Measurements from ENCODE around the gene HINT2.

HINT2 gene

GRCh38 chr9:35811381-35812024, 3.3 kb downstream of the HINT2 start:
- no peak for DNase-seq

GRCh38 chr9:35810122-35810521, 4.7 kb downstream of the HINT2 start:
- no peak for DNase-seq

- no peak for DNase-seq
Observed at GRCh38 chr9:35808433-35808832, 6.4 kb downstream of the HINT2 start.

- no peak for DNase-seq
Observed at GRCh38 chr9:35806101-35806500, 8.7 kb downstream of the HINT2 start.

DNA sequence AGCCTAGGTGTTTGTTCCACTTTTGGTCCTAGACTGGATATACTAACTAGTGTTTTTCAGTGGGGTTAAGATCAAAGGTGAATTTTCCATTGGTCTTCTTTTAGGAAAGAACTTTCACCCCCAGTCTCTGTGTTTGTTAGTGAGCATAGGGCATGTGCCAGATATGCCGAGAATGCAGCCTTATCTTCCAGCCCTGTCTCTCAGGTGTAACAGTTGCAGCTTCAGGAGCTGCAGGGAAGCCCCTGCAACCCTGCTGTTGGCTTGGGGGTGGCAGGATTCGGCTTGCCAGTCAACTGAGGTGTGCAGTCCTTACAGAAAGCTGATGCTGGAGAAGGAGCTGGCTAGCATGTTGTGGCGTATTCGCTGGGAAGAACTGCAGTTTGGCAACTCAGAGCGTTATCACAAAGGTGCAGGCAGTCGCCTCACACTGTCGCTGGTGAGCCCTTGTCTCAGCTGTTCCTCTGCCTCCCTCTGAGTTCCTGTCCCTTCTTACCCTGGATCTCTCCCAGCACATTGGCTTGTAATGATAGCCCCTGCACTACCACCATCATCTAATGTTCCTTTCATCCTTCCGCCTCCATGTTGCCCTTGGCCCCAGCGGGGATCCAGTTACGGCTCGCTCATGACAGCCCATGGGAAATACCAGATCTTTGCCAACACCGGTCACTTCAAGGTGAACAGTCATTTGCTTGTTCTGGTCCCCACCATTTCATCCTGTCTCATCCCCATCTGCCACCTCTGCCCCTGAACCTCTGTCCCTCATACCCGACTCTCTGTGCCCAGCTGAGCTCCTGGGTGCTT, 13.3 kb downstream of the HINT2 start:
- DNase-seq: no peak

DNA sequence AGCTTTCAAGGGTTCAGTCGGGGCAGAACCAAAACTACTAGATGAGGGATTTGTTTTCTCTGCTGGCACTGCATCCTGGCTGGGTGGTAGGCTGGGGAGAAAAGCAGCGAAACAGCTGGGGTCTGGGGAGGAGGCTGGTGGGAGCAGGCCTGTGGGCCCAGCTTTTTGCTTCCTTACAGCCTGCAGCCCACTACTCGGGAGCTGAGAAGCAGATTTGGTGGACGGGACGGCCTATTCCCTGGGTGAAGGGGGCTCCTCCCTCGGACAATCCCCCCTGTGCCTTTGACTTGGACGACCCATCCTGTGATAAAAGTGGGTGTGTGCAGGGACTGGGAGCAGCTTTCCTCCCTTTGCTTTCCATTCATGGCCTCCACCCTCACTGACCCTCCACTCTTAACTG, 14.3 kb downstream of the HINT2 start:
- no peak for DNase-seq

GRCh38 chr9:35798658-35799374, 16.0 kb downstream of the HINT2 start:
- peak; percentile 45 for DNase-seq

DNA sequence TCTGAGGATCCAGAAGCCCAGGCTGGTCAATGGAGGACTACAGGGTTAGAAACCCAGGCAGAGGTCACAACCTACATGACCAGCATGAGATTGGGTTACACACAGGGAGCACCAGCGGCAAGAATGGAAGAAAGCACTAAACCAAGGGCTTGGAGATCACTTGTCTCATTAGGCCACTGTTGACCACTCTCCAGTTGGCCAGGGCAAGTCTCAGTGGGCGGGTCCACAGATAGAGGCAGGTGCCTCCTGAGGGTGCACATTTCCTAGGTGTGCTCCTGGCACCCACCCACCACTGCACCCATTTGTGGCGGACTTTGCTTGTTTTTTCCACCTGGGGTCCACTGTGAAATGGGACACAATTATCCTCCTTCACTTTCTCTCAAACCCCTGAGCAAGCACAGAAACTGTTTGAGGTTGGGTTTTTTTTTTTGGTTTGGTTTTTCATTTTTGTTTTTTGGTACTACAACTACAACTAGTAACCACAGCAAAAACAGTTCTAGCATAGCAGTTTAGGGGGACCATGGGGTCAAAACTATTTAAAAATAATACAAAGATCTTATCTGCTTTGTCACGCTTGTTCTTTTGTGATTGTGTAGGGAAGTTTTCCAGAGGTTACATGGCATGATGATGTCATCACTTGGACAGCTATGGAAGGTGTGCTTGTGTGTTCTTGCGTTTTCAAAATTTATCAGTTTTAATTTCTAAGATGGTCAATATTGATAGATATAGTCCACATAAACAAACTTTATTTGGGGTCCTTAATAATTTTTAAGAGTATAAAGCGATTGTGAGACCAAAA, 17.3 kb downstream of the HINT2 start:
- DNase-seq: no peak

DNA sequence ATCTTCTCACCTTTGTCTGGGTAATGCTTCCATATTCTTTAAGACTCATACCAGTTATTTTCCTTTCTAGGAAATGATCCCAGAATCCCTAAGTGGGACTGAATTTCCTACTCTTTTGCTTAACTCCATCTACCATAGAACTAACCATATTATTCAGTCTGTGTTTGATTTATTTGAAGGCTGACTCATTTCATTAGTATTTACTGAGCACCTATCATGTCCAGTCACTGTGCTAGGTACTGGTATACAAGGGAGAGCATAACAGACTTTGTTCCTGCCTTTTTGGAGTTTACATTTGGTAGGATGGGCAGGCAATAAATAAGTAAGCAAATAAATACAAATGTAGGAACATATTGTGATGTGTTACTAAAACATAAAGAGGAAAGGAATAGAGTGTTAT, 19.1 kb downstream of the HINT2 start:
- DNase-seq: no peak

DNA sequence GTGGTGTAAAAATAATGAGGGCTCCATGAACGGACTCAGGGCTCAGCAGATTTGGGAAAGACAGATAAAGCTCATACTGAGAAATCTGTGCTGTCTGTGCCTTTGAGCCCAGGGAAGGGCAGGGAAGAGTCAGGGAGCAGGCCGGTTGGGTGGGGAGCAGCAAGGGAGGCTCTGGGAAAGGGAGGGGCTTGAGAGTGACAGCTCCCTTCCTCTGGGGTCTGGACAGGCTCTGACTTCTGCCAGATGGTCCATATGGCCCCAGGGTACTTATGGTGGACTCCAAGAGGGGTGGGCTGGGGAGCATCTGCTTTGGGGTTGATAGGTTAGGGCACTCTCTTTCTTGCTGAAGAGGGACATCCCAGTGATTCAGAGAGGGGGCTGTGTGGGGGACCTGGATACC, 21.4 kb downstream of the HINT2 start:
- no peak for DNase-seq

- no peak for DNase-seq
Observed at GRCh38 chr9:35792826-35793225, 22.0 kb downstream of the HINT2 start.

DNA sequence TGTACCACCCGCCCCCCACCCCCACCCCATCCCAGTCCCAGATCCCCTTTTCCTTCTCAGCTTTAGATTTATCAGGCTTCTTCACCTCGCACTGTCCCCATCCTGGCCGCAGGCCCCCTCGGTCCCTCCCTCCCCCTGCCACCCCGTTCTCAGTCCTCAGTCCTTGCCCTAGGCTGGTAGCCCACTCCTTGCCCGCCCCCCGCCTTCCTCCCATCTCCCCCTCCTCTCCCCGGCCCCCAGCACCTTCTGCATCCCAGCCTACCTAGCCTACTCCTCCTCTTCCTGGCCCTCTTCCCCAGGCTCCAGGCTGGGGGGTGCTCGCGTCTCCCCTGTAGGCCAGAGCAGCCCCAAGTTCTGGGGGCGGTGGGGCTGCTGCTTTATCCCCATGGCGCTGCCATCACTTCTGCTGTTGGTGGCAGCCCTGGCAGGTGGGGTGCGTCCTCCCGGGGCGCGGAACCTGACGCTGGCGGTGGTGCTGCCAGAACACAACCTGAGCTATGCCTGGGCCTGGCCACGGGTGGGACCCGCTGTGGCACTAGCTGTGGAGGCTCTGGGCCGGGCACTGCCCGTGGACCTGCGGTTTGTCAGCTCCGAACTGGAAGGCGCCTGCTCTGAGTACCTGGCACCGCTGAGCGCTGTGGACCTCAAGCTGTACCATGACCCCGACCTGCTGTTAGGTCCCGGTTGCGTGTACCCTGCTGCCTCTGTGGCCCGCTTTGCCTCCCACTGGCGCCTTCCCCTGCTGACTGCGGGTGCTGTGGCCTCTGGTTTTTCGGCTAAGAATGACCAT, 22.6 kb downstream of the HINT2 start:
- DNase-seq: no peak

DNA sequence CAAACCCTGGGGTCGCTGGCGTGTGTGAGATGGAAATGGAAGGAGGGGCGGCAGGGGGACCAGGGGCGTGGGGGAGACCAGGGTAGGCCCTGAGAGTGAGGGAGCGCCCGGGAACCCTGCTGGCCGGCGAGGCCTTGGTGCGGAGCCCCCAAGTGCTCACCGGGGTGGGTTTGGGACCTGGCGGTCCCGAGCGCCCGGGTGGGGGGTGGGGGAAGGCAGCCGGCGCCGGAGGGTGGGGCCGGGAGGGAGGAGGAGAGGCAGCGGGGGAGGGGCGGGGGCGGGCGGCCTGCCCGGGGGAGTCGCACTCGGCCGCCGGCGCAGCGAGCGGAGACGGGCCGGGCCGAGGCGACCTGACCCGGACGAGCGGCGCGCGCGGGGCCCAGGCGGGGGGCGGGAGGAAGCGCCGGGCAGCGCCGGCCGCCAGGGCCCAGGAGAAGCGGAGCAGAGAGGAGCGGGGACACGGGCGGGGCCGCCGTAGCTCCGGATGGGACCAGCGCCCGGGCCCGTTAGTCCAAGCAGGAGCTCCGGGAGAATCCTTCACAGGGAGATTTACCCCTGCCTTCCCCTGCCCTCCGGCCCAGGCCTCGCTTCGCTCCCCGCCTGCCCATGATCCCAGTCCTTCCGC, 23.4 kb downstream of the HINT2 start, which contains the start of gene NPR2:
NPR2 (plus strand) TSS at position 295 of the 625 bp plus-strand sequence. CDS start 818 bp downstream, outside the sequence.
- DNase-seq: no peak

DNA sequence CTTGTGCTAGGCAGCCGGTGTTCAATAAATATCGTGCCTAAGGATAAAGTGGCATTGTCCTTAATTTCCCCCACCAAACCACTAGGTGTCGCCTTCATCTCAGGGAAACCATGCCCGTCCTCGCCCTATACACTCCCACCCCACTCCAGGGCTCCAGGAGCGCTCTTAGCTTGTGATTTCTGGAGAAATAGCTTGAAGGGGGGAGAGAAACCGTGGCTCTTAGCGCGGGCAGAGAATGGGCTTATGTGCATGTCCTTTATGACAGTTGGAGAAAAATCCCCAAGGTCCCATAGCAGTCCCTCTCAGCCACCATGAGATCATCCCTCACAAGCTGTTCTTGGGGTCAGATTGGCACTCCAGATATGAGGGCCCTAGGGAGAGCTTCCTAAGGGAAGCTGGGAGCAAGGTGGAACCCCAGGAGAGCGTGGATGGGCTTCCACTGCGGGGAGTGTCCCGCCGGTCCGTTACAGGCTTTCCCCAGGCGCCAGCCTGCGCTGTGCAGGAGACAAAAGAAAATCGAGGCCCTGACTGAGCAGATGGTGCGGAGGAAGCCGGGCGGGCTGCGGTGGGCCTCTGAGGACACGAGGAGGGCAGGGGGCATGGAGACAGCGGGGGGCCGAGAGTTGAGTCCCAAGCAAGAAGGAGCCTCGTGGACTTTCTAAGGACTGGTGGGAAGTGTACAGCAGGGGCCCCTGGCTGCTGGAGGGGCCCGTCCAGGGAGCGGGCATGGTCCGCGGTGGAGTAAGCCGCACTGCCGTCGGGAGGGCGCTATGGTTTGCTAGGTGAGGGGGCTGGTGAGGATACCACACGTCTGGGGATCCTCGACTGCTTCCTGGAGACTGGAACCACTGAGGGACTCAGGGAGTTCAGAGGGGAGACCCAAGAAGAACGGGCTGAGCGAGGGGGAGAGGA, 24.2 kb downstream of the HINT2 start:
- peak; percentile 88 for DNase-seq

DNA sequence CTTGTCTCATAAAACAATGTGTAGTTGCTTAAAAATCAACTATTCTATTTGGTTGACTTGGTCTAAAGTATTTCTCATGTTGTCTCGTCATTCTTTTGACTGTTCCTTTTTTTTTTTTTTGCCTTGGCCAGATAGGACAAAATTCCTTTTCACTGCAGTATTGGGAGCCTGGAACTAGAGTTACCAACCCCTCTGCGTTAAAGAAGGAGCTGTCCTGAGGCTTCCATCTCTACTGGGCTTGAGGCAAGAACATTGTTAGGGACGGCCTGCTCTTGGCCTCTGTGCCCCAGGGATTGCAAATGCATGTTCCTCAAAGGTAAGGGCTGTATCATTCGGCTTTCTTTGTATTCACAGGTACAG, 24.8 kb downstream of the HINT2 start:
- DNase-seq: no peak

DNA sequence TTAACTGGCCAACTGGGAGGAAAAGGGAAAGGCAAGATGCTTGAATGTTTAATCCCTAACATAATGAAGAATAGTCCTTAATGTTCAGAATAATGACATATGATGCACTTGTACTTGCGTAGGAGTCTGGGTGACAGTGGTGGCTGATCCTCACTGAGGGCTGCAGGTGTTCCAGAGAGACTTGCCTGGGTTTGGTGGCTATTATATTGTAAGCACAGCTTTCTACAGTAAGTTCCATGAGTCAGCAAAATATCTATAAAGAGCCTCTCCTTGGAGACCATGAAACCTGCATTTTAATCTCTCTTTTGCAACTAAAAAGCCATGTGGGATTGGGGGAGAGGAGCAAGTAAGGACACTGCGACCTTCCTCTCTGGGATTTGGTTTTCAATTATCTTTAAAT, 25.3 kb downstream of the HINT2 start:
- DNase-seq: no peak

- DNase-seq: no peak
Observed at GRCh38 chr9:35783418-35783817, 31.4 kb downstream of the HINT2 start.

DNA sequence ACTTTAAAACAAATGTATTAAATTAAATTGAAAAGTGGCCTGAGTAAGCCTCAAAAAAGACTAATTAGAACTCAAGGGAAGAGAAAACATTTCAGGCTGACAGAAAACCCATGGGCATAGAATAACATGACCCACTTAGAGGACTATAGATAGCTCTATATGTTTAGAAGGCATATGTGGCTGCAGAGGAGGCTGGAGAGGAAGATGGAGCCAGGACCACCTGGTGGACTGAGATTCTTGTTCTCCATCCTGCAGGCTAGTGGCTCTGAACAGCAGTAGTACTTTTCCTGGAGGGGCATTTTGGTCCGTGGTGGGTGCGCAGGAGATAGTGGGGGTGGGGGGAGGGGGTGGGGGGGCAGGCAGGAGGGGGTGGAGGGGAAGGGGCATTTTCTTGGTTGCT, 33.8 kb downstream of the HINT2 start:
- DNase-seq: no peak

- DNase-seq: no peak
Observed at GRCh38 chr9:35778496-35778895, 36.3 kb downstream of the HINT2 start.

- DNase-seq: no peak
Observed at GRCh38 chr9:35776018-35776417, 38.8 kb downstream of the HINT2 start.

All from fibroblast of skin of right quadriceps (primary cell).